GM12801 (cell line): Measurements from ENCODE around the gene FAAP100.

Experiments used
- TF ChIP-seq, protein P1 (sequence below): IDR thresholded peaks from one replicate; pipeline ENCODE4 v1.5.1; 2011; ENCODE audit warnings: control low read depth; ENCODE audit not compliant: insufficient read length; ENCODE audit errors: extremely low read depth

Gene FAAP100

DNA sequence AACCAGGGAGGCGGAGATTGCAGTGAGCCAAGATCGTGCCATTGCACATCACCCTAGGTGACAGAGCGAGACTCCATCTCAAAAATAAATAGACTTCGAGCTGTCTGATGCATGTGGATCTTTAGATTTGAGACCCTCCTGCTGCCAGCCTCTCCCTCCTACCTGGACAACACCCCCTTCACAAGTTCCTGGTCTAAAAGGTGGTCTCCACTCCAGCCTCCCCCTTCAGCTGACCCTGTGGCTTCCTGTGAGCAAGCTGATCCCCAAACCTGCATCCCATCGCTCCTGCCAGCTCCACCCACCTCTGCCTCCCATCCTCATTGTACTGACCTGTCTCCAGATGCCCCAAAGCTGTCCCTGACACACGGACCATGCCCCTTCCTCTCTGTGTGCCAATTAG lies 27.1 kb upstream of the FAAP100 start:
- TF ChIP-seq, protein P1, sequence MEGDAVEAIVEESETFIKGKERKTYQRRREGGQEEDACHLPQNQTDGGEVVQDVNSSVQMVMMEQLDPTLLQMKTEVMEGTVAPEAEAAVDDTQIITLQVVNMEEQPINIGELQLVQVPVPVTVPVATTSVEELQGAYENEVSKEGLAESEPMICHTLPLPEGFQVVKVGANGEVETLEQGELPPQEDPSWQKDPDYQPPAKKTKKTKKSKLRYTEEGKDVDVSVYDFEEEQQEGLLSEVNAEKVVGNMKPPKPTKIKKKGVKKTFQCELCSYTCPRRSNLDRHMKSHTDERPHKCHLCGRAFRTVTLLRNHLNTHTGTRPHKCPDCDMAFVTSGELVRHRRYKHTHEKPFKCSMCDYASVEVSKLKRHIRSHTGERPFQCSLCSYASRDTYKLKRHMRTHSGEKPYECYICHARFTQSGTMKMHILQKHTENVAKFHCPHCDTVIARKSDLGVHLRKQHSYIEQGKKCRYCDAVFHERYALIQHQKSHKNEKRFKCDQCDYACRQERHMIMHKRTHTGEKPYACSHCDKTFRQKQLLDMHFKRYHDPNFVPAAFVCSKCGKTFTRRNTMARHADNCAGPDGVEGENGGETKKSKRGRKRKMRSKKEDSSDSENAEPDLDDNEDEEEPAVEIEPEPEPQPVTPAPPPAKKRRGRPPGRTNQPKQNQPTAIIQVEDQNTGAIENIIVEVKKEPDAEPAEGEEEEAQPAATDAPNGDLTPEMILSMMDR = no peak

DNA sequence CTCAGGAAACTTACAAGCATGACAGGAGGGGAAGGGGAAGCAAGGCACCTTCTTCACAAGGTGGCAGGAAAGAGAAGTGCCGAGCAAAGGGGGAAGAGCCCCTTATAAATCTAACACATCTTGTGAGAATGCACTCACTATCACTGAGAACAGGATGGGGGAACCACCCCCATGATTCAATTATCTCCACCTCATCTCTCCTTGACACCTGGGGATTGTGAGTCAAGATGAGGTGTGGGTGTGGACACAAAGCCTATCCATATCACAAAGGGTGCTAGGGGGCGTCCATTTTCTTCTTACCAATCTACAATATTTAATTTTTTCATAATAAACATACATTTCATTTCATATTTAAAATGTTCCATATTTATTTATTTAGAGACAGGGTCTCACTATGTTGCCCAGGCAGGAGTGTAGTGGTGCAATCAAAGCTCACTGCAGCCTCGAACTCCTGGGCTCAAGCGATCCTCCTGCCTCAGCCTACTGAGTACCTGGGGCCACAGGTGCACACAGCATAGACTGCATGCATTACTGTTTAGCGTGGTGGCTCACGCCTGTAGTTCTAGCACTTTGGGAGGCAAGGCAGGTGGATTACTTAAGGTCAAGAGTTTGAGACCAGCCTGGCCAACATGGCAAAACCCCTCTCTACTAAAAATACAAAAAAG lies 26.5 kb upstream of the FAAP100 start:
- TF ChIP-seq, protein P1 = no peak

DNA sequence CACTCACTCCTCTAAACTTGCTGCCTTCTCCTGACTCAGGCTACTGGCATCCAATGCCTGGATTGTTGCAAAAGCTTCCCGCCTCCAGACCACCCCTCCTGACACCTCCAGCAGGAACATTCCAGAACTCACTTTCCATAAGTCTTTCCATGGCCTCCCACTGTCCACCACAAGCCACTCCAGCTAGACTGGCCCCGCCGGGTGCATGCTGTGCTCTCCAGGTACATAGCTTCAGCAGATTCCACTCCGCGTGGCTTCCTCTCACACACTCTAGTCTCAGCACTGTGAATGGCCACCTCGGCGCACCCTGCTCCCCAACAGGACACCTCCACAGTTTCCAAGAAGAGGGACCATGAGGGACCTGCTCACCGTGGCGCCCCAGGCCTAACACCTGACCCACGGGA lies 25.9 kb upstream of the FAAP100 start:
- TF ChIP-seq, protein P1 = no peak

DNA sequence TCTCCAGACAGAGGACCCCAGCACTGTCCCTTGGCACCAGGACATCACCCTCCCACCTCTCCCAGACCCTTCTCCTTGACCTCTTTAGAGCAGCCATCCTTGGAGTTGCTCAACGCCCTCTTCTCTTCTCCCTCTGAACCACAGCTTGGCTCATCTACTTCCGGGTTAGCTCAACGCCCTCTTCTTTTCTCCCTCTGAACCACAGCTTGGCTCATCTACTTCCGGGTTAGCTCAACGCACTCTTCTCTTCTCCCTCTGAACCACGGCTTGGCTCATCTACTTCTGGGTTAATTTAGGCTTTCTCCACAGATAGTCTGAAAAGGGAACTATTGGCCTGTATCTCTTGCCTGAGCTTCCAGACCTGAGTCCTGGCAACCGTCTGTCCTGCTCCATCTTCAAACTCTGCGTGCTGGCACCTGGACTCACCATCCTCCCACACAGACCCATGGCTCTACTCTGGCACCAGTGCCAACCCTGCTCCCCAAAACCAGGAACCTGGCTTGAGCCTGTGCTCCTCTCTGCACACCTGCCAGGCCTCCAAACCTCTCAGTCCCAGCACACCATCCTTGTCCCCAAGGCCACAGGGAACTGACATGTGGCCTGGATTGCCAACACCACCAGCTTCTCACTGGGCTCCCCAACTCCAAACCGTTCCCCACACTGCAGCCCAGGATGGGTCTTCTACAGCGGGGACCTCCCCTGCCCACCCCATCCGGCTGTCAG lies 25.3 kb upstream of the FAAP100 start:
- TF ChIP-seq, protein P1 = no peak

DNA sequence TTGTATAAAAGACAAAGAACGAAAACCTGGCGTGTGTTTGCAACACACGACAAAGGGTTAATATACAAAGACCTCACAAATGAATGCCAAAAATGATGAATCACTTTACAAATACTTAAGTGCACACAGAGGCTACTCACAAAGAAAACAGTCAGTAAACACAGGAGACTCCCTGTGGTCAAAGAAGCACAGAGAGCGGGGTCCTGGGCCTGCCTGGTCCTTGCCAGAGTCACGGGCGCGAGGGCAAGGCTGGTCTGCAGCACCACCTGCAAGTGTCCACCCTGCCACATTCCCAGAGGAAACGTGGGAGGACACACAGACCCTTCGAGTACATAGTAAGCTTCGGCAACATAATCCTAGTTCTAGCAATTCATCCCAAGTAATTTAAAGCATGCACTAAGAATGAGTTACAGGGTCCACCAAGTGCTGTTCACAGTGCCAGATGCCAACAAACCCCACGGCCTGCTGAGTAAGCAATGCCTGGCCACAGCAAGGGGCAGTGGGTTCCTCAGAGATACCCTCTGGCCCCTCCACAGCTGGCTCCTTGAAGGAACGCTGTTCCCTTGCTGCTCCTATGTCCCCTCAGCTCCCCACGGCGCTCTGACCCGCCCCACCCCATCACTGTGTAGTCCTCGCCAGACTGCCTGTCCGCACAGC lies 24.6 kb upstream of the FAAP100 start:
- TF ChIP-seq, protein P1 = no peak

DNA sequence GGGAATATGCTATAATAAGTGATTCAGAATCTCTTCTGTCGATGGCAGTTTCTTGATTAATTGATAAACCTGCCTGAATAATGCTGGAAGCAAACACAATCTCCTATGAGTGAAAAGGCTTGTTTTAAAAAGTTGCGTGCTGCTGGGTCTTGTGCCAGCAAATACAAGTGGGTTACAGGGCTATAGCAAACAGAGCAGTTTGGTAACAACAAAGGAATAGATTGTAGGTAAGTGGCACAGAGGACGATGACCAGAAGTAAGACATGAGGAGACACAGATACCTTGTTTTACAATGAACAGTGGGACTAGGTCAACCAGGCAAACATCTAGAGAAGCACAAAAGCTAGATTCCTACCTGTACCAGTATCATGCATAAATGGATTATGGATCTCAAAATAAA lies 23.7 kb upstream of the FAAP100 start:
- TF ChIP-seq, protein P1 = no peak

DNA sequence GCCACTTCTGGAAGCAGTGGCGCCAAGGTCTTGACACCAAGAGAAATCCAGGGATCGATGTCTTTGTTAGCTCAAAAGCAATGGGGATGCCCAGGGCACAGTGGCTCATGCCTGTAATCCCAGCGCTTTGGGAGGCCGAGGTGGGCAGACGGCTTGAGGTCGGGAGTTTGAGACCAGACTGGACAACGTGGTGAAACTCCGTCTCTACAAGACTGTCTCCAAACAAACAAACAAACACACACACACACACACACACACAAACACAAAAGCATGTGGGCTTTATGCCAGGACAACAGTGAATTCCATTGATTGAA lies 22.4 kb upstream of the FAAP100 start:
- TF ChIP-seq, protein P1 = no peak
